ENCODE results near the gene NBPF26. TPM values are rescaled to one million over a fixed set of nuclear protein-coding genes. Genes with fewer than 3 reads are reported as not detected.
A peak's percentile ranks its signal among the peaks of the same experiment; 100 is the strongest.
"Not testable (repeated sequence)": the region's sequence is repeated elsewhere in the genome, so short reads cannot be mapped to it uniquely, and the experiment has no call there.

NBPF26 gene
- 14.2 TPM for polyA plus RNA-seq
- long read RNA-seq, donor 1 = 0 reads
- long read RNA-seq, donor 2 = 0 reads
- long read RNA-seq, donor 3 = 0 reads
- long read RNA-seq, donor 4 = 0 reads
- long read RNA-seq, donor 5 = 0 reads
- long read RNA-seq, donor 6 = 0 reads
- long read RNA-seq, donor 7 = 0 reads
- long read RNA-seq, donor 8, partial matches to known transcripts = 6 of 6 reads
- long read RNA-seq, donor 8, other reads (novel, unspliced or antisense) = 0 of 6 reads
- long read RNA-seq, donor 9 = 0 reads
- long read RNA-seq, donor 10 = 0 reads
- long read RNA-seq, donor 11 = 0 reads

DNA sequence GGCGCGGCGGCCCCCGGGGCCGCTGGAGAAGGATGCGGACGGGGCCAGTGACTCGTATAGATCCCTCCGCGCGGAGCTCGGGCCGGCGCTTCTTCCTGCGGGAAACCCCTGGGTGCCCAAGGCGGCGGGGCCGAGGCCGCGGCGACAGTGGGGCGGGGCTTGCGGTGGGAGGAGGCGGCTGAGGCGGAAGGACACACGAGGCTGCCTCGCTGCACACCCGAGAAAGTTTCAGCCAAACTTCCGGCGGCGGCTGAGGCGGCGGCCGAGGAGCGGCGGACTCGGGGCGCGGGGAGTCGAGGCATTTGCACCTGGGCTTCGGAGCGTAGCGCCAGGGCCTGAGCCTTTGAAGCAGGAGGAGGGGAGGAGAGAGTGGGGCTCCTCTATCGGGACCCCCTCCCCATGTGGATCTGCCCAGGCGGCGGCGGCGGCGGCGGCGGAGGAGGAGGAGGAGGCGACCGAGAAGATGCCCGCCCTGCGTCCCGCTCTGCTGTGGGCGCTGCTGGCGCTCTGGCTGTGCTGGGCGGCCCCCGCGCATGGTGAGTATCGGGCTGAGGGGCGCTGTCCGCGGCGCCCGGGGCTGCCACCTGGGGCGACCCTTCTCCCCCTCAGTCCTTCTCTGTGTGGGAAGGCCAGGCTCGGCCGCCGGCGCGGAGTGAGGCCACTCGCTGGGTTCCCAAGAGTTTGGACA, at the start of gene NBPF26:
TSS of gene NBPF26 (plus strand) at position 231 of the 688 bp plus-strand sequence.
- DNase-seq = peak in 1 of 2 donors; percentile 81
- H3K4me1 ChIP-seq (ENCODE audit: control insufficient read depth, insufficient read depth, low read length); H3K27ac ChIP-seq (ENCODE audit: low read length); H3K9me3 ChIP-seq (ENCODE audit: control insufficient read depth, low read depth, low read length); H3K36me3 ChIP-seq (ENCODE audit: control insufficient read depth, insufficient read depth, low read length); H3K27me3 ChIP-seq (ENCODE audit: control insufficient read depth, insufficient read depth, low read length): not testable (repeated sequence)
- no CpG with 5 or more reads among the region's 74 CpGs for WGBS (ENCODE audit: insufficient coverage, low lambda C conversion rate)
- peak within 1 kb of the TSS; percentile 39 for H3K4me3 ChIP-seq (ENCODE audit: low read length)

DNA sequence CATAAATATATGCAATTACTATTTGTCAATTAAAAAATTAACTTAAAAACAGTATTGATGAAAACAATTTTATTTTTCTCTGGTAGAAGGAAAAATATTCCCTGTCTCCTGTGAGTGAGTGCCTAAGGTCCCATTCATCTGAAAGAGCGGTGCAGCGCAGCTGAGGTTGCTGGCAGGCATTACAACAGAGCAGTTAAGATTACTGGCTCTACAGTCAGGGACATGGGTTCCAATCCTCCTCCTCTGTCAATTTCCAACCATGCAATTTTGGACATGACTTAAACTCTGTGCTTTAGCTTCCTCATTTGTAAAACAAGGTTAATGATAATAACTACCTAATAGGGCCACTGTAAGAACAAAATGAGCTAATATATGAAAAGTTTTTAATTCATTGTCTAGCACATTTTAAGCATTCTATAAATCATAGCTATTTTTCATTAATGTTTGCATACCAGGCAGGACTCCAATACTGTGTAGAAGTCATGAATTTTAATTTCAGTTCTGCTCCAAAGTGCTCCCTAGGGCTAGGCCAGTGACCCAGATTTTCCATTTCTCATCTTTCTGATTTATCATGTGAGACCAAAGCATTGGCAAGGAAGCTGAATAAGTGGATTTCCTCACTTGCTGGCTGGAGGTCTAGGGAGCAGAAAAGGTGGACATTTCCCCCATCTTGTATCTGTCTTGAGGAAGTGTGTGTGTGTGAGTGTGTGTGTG, 43.5 kb upstream of the NBPF26 start:
- H3K4me1 ChIP-seq (ENCODE audit: control insufficient read depth, insufficient read depth, low read length); DNase-seq; H3K27me3 ChIP-seq (ENCODE audit: control insufficient read depth, insufficient read depth, low read length); H3K27ac ChIP-seq (ENCODE audit: low read length); H3K9me3 ChIP-seq (ENCODE audit: control insufficient read depth, low read depth, low read length); H3K36me3 ChIP-seq (ENCODE audit: control insufficient read depth, insufficient read depth, low read length); H3K4me3 ChIP-seq (ENCODE audit: low read length): not testable (repeated sequence)
- WGBS (ENCODE audit: insufficient coverage, low lambda C conversion rate) = no CpG with 5 or more reads among the region's 2 CpGs

DNA sequence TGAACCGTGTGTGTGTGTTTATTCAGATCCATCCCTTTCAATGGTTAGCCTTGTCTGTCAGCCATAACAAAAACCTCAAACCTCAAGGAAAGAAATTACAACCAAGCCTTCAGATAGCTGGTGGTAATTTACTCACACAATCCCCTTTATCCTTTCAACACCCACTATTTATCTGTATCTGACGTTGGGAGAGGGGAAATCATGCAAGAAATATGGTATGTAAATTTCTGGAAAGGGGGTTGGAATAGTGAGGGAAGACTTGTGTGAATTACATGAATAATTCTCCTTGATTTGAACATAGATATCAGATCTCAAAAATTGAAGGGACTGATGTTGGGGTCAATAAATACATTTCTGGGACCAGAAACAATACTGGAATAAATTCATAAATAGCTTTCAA, 42.8 kb upstream of the NBPF26 start:
- not testable (repeated sequence) for H3K27me3 ChIP-seq (ENCODE audit: control insufficient read depth, insufficient read depth, low read length); DNase-seq; H3K36me3 ChIP-seq (ENCODE audit: control insufficient read depth, insufficient read depth, low read length); H3K4me1 ChIP-seq (ENCODE audit: control insufficient read depth, insufficient read depth, low read length); H3K4me3 ChIP-seq (ENCODE audit: low read length); H3K27ac ChIP-seq (ENCODE audit: low read length); H3K9me3 ChIP-seq (ENCODE audit: control insufficient read depth, low read depth, low read length)
- WGBS (ENCODE audit: insufficient coverage, low lambda C conversion rate) = no CpG with 5 or more reads among the region's 2 CpGs

DNA sequence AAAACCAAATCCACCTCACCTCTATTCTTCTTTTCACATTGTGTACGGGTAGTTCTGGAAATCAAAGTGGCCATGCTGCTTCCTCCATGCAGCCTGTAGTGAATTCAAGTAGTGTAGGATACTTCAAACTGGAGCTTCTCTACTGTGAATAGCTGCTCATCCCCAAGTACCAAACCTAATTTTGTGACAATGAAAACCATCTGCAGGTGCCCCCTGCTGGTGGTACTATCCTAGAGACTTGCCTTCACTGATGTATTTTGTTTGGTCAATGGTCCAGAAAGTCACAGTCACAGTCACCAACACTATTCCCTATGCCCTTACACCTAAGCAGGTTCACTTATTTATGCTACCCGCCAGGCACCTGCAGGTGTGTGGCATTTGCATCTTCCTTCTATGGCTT, 39.3 kb upstream of the NBPF26 start:
- DNase-seq; H3K27me3 ChIP-seq (ENCODE audit: control insufficient read depth, insufficient read depth, low read length); H3K4me1 ChIP-seq (ENCODE audit: control insufficient read depth, insufficient read depth, low read length); H3K36me3 ChIP-seq (ENCODE audit: control insufficient read depth, insufficient read depth, low read length); H3K27ac ChIP-seq (ENCODE audit: low read length); H3K9me3 ChIP-seq (ENCODE audit: control insufficient read depth, low read depth, low read length); H3K4me3 ChIP-seq (ENCODE audit: low read length): not testable (repeated sequence)
- WGBS (ENCODE audit: insufficient coverage, low lambda C conversion rate) = no CpG with 5 or more reads among the region's 2 CpGs

DNA sequence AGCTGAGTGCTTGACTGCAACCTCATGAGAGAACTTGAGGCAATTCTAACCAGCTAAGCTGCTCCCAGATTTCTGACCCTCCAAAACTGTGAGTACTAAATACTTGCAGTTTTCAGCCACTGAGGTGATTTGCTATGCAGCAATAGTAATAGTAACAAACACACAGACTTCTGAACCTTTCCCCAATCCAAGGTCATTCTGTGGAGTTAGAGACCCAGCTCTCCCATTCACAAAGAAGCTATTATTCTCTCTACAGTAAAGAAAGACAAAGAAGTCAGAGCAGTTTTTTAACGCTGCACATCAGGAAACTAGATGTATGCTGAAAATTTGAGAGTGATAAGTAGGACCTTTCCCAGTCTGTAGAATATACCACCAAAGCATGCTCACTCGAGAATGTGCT, 38.1 kb upstream of the NBPF26 start:
- H3K27ac ChIP-seq (ENCODE audit: low read length); H3K4me3 ChIP-seq (ENCODE audit: low read length); H3K9me3 ChIP-seq (ENCODE audit: control insufficient read depth, low read depth, low read length); H3K4me1 ChIP-seq (ENCODE audit: control insufficient read depth, insufficient read depth, low read length); H3K27me3 ChIP-seq (ENCODE audit: control insufficient read depth, insufficient read depth, low read length); DNase-seq; H3K36me3 ChIP-seq (ENCODE audit: control insufficient read depth, insufficient read depth, low read length): not testable (repeated sequence)
- WGBS (ENCODE audit: insufficient coverage, low lambda C conversion rate) = no CpG with 5 or more reads among the region's 2 CpGs

DNA sequence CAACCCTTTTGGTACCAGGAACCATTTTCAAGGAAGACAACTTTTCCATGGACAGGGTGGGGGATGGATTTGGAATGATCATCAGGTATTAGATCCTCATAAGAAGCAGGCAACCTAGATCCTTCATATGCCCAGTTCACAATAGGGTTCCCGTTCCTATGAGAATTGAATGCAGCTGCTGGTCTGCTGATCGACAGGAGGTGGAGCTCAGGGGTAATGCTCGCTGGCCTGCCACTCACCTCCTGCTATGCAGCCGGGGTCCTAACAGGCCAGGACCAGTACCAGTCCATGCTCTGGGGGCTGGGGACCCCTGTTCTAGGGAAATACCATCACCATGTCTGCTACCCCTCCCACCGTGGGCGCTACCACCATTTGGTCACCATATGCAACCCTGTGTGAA, 36.5 kb upstream of the NBPF26 start:
- not testable (repeated sequence) for H3K27me3 ChIP-seq (ENCODE audit: control insufficient read depth, insufficient read depth, low read length); H3K27ac ChIP-seq (ENCODE audit: low read length); H3K9me3 ChIP-seq (ENCODE audit: control insufficient read depth, low read depth, low read length); H3K4me1 ChIP-seq (ENCODE audit: control insufficient read depth, insufficient read depth, low read length); DNase-seq; H3K4me3 ChIP-seq (ENCODE audit: low read length); H3K36me3 ChIP-seq (ENCODE audit: control insufficient read depth, insufficient read depth, low read length)
- no CpG with 5 or more reads among the region's 6 CpGs for WGBS (ENCODE audit: insufficient coverage, low lambda C conversion rate)

DNA sequence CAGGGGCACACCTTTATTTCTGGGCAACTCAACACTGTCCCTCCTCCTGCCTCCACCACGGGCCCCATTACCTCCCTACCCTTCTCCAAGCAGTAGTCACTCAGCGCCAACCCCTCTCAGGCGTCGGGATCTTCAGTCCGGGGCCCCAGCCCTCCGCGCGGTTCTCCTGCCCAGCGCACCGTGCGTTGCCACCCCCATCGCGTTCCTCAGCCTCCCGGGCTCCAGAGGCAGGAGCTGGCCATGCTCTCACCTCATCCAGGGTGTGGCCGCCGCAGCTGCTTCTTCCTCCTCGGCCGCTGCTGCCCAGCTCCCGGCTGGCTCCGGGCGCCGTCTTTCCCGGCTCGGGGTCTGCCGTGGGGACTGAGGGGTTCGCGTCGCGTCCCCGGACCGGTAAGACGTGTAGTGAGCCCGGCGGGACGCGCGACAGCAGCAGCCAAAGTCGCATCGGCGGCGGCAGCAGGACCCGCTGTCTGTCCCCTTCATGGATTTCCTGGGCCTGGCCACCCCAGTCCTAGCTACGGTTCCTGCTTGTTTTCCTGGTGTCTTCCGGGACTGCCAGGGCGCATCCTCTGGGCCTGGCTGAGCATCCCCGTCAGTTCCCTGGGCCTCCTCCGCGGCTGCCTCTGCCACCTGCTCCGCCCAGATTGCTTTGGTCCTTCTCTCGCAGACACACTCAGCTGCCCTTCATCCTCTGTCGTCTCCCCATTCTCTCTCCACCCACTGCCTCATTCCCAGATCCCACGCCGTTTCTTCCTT, 22.8 kb upstream of the NBPF26 start:
- not testable (repeated sequence) for H3K9me3 ChIP-seq (ENCODE audit: control insufficient read depth, low read depth, low read length); H3K4me3 ChIP-seq (ENCODE audit: low read length); DNase-seq; H3K4me1 ChIP-seq (ENCODE audit: control insufficient read depth, insufficient read depth, low read length); H3K27me3 ChIP-seq (ENCODE audit: control insufficient read depth, insufficient read depth, low read length); H3K27ac ChIP-seq (ENCODE audit: low read length); H3K36me3 ChIP-seq (ENCODE audit: control insufficient read depth, insufficient read depth, low read length)
- WGBS (ENCODE audit: insufficient coverage, low lambda C conversion rate) = no CpG with 5 or more reads among the region's 53 CpGs

DNA sequence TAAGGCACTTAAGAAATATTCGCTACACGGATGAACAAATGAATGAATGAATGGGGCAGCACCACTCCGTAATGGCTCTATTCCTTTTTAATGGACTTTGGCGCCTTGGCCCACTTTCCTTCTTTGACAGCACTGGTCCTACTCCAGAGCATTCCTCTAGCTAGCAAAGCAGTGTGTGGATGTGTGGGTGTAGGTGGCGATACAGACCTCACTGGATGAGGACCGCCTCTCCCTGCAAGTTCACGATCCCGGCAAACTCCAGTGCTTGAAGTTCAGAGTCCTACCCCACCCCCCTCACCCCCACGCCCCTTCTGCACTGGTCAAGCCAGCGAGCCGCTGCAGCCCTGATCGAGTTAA, 409 bp upstream of the NBPF26 start:
- H3K4me1 ChIP-seq (ENCODE audit: control insufficient read depth, insufficient read depth, low read length); H3K9me3 ChIP-seq (ENCODE audit: control insufficient read depth, low read depth, low read length); DNase-seq; H3K4me3 ChIP-seq (ENCODE audit: low read length); H3K27me3 ChIP-seq (ENCODE audit: control insufficient read depth, insufficient read depth, low read length); H3K36me3 ChIP-seq (ENCODE audit: control insufficient read depth, insufficient read depth, low read length); H3K27ac ChIP-seq (ENCODE audit: low read length): not testable (repeated sequence)
- no CpG with 5 or more reads among the region's 12 CpGs for WGBS (ENCODE audit: insufficient coverage, low lambda C conversion rate)

DNA sequence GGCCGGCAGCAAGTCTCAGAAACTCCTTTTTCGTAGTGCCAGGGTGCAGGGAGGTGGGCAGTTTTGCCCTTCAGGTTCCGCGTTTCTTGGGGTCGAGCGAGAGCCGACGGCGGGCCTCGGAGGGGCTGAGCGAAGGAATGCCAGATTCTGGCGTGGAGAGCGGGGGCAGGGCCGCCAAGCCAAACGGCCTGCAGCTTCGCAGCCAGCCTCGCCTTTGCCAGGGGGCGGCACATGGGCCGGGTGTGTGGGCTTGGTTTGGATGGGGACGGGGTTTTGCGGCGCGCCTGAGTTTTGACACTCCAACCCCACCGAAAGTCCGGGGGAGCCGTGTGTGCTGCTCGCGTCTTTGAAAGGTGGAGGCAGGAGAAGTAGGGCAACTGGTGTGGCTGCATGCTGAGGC, 762 bp downstream of the NBPF26 start:
- H3K4me1 ChIP-seq (ENCODE audit: control insufficient read depth, insufficient read depth, low read length); H3K9me3 ChIP-seq (ENCODE audit: control insufficient read depth, low read depth, low read length); H3K36me3 ChIP-seq (ENCODE audit: control insufficient read depth, insufficient read depth, low read length); DNase-seq; H3K27ac ChIP-seq (ENCODE audit: low read length); H3K27me3 ChIP-seq (ENCODE audit: control insufficient read depth, insufficient read depth, low read length): not testable (repeated sequence)
- peak overlapping the region; percentile 39 for H3K4me3 ChIP-seq (ENCODE audit: low read length)
- no CpG with 5 or more reads among the region's 28 CpGs for WGBS (ENCODE audit: insufficient coverage, low lambda C conversion rate)

DNA sequence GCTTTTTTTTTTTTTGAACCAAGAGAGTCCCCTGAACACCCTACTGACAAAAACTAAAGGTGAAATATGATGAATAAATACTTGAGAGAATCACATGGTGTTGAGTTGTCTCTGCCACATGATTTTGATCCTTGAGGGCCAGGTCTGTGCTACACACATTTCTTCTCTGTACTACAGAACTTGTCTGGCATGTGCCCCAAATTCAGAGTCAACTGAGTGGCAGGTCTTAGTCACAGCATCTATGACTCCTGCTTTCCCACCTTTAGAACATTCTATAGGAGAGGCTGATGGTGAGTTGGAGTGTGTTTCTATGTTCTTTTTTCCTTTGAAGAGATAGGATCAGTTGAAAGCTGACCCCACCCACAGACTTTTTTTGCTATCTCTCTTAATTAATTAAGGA, 5.1 kb downstream of the NBPF26 start:
- not testable (repeated sequence) for H3K9me3 ChIP-seq (ENCODE audit: control insufficient read depth, low read depth, low read length); H3K27ac ChIP-seq (ENCODE audit: low read length); DNase-seq; H3K27me3 ChIP-seq (ENCODE audit: control insufficient read depth, insufficient read depth, low read length); H3K36me3 ChIP-seq (ENCODE audit: control insufficient read depth, insufficient read depth, low read length); H3K4me1 ChIP-seq (ENCODE audit: control insufficient read depth, insufficient read depth, low read length); H3K4me3 ChIP-seq (ENCODE audit: low read length)
